GM19467 (cell line): ENCODE results near the gene HSPBP1.
"Not testable (repeated sequence)": the region's sequence is repeated elsewhere in the genome, so short reads cannot be mapped to it uniquely, and the experiment has no call there.

Source experiments
- ATAC-seq: cut with Tn5 transposase; IDR thresholded peaks from one replicate; pipeline ENCODE4 v1.9.1; 2021; ENCODE audit warnings: mild to moderate bottlenecking, moderate library complexity; ENCODE audit not compliant: unreplicated experiment

Gene HSPBP1

DNA sequence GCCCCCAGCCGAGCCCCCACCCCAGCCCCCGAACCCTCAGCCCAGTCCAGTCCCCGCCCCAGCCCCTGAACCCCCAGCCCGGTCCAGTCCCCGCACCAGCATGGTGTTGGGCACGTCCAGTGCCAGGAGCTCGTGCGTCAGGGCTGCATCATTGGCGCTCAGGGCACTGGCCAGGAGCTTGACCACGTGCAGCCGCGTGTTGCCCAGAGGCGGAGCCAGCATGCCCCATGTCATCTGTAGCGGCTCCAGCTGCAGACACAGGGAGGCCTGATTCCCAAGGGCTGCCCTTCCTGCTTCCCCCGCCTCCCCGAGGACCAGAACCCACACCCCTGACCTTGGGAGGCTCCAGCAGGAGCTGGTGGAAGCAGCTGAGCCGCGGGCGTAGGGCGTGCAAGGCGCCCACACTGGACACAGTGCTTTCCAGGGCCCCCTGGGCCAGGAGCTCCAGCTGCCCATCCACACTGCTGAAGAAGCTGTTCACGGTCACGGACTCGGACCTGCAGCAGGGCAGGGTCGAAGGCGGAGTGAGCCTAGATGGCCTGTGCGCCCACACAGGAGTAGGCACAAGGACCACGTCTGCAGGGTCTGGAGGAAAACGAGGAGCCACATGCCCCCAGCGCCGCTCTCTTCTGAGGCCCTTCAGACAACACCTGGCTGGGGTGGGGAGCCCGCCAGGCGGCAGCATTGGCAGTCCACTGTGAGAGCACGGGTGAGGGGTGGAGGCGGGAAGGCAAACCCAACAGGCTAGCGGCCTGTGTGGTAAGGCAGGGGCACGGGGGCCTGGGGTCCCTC is 38.6 kb downstream of the HSPBP1 start:
- no peak for ATAC-seq

DNA sequence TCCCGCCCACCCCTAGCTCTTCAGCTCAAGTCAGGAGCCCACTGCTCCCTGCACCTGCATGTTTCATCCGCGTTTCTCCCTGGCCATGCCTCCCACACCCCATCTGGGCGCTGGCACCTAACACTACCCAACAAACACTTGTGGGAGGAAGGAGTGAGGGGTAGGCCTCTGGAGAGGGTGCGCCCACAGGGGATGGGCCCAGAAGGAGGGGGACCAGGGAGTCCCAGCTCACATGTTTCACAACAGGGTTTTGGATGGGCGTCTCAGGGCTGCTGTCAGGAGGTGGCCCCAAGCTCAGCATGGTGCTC is 39.2 kb downstream of the HSPBP1 start:
- ATAC-seq: no peak

DNA sequence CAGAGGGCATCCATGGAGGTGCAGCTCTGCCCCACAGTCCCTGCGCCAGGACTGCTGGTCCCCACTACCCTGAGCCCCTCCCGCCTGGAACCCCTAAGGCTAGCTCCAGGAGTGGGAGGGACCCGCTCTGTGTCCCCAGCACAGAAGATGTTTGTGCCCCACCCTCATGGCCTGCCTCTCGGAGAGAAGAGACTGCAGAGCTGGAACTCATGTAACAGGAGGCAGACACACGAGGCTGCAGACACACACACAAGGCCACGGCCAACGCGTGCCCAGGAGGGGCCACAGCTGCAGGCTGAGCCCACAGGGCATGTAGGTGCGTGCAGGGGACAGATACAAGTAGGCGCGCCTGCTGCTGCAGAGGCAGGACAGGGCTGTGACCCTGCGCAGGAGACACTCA is 40.9 kb downstream of the HSPBP1 start:
- no peak for ATAC-seq

DNA sequence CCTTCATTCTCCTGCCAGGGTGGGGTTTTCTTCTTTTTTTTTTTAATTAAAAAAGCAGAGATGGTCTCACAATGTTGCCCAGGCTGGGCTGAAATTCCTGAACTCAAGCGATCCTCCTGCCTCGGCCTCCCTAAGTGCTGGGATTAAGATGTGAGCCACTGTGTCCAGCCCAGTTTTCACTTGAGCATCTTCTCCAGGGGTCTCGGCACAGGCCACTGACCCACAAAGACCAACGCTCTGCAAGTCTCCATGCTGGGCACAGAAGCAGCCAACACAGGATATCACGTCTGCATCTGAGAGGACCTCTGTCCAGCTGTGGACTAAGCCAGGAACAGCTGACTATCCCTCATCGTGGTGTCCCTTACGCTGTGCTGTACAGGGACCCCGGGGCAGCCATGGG is 41.9 kb downstream of the HSPBP1 start:
- ATAC-seq: no peak

DNA sequence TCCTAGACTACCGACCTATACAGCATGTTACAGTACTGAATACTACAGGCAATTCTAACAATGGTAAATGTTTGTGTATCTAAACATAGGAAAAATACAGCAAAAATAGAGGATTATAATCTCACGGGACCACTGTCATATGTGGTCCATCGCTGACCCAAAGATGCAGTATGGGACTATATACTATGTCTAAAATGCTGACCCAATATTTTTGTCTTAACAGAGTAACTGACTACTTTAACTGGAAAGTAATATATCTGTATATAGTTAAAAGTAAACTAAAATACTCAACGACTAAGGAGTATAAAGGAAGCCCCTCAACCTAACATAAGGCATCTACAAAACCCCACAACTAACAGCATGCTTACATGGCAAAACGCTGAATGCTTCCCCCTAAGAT is 46.9 kb downstream of the HSPBP1 start:
- no peak for ATAC-seq

DNA sequence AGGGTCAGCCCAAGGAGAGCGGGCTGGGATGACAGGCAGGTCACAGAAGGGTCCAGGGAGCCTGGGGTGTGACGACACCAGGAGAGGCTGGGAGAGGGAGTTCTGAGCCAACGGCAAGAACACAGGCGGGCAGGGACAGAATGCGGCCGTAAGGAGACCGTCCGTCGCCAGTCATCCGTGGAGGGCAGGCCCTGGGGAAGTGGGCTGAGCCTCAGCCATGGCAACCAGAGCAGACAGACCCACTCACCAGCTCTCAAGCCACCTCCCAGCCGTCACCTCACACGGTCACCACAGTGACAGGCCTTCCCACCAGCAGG is 47.7 kb downstream of the HSPBP1 start:
- no peak for ATAC-seq

DNA sequence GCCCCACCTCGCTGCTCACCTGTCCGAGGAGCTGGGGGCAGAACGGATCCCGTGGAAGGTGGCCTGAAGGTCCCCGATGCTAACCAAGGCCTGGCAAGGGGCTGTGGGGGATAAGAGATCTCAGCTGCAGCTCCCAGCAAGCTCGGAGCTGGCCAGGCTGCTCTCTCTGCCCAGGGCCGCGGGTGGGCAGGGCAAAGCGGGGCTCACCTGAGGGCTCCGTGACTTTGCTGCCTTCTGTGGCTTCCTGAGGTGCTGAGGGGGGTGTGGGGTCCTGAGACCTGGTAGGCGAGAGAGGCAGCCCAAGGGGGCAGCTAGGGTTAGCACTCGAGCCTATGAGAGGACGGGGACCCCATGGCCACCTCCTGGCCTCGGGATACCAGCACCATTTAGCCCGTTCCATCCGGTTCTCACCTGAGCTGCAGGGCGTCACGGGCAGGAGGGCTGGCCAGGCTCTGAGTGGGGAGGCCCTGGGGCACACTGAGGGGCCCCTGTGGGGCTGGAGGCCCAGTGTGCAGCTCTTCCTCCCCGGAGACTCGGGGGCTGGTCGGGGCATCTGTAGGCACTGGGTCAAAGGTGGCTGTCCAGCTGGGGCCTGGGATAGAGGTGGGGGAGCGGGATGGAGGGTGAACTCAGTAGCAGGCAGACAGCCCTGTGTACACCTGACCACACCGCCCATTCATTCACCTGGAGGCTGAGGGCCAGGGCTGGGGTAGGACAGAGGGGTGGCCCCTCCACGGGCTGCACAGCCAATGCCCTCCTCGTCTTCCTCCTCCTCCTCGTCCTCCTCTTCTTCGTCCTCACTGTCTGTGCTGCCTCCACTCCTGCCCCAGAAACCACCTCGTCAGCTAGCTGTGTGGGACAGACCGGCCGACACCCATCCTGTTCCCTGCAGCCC is 48.3 kb downstream of the HSPBP1 start:
- ATAC-seq: no peak

DNA sequence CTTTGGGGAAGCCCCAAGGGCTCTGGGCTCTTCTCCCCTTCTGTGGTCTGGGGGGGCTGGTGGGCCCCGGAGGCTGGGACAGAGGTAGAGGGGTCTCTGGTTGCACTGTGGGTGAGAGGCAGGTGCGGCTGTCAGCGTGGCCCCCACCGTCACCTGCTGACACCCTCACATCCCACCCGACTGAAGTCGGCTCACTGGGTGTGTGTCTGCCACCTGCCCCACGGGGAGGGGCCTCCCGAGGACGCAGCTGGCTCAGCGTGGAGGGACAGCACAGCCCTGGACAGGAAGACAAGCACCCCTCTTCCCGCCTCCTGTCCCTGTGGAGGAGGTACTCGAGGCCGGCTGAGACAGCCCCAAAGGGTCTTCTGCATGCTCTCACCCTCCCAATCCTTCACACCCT is 49.1 kb downstream of the HSPBP1 start:
- no peak for ATAC-seq

DNA sequence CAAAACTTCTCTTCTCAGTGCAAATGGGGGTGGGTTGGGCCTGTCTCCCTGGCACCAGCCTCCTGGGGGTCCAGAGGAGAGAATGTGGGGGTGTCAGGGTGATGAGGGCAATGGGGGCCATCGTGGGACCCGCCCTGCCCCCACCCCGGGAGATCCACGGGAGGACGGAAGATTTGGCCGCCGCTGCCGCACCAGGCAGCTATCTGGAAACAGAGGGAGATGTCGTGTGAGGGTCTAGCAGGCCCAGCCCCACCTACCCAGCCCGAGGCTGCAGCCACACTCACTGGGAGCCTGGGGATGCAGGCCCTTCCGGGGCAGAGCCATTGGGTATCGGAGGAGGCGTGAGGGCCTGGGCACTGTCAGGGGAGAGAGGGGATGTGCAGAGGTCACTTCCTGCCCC is 49.6 kb downstream of the HSPBP1 start:
- no peak for ATAC-seq

DNA sequence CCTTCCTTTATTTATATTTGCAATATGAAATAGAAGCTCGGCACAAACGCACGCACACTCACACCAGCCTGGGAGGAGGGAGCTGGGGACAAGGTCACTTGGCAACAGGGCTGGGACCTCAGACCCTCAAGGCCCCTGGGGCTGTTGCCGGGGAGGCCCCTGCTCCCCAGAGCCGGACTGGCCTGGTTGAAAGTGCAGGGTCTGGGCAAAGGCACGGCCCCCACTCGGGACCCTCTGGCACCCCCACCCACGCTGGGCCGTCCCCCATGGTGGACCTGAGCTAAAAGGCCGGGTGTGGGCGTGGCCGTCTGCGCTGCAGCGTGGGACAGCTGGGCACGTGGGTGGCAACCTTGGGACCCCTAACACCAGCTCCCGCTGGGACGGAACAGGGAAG is 50.1 kb downstream of the HSPBP1 start:
- no peak for ATAC-seq

DNA sequence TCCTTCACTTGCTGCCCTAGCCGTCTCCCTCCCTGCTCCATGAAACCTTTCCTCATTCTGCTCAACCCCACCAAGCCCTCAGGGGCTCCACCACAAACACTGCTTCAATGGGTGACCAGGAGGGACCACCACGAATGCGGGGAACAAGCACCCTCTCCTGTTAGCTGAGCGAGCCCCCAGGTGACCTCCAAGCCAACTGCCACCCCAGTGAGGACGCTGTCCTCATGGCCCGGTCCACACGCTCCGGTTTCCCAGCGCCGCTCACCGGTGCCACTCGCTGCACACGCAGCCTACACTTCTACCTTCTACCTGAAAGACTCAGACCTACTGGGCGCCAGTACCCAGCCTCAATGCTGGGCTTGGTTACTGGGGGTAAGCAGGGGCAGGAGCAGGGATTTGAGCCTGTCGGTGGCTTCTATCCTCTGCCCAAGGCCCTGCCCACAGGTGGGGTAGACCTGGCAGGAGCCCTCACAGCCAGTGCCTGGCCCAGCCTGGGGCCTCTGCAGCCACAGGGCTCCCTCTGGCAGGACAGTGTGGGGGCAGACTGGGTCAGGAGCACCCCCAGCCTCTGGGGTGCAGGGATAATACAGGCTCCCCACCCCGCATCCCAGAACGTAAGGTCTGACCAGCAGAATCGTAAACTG is 50.6 kb downstream of the HSPBP1 start:
- no peak for ATAC-seq

DNA sequence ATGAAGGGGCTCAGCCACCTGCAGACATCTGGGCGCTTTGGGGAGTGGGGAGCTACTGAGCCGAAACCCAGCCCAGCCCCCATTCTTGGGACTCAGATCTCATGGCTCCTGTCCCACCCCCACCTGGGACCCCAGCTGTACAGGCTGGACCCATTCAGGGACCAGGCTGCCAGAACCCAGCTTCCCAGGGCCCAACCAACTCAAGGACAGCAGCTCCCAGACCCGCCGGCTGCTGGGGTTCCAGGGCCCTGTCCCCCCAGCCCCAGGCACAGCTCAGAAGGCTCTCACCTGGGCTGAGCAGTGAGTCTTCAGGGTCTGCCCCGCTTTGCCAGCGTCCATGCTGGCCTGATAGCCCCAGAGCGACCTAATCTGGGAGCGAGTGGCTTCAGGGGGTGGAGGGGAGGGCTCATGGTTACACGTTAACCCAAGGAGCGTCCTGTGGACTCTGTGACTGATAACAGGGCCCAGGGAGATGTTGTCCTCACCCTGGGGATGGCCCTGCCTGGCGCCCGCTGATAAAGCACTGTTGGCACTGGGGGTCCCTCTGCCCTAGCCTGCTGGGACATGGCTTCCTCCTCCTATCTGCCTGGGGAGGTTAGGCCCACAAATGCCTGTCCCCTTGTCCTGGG is 51.4 kb downstream of the HSPBP1 start, which contains the start of gene TMEM86B:
Gene TMEM86B, minus strand, starts transcription at position 361 of the 629 bp plus-strand sequence. Its CDS starts 22 bp downstream, at position 339.
- ATAC-seq: no peak

DNA sequence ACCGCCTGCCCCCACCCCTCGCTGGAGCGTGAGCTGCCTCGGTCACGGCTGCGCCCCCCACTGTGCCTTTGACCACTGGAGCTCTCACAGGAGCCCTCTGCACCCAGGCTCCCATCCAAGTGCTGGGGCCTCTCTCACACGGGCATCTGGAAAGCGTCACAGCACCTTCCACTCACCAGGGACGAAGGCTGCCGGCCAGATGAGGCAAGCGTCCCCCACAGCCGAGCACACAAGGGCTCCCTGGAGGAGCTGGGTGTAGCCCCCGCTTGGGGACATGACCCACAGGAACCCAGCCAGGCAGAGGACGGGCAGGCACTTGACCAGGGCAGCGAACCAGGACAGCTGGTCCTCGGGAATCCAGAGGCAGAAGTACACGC is 51.9 kb downstream of the HSPBP1 start:
- no peak for ATAC-seq

DNA sequence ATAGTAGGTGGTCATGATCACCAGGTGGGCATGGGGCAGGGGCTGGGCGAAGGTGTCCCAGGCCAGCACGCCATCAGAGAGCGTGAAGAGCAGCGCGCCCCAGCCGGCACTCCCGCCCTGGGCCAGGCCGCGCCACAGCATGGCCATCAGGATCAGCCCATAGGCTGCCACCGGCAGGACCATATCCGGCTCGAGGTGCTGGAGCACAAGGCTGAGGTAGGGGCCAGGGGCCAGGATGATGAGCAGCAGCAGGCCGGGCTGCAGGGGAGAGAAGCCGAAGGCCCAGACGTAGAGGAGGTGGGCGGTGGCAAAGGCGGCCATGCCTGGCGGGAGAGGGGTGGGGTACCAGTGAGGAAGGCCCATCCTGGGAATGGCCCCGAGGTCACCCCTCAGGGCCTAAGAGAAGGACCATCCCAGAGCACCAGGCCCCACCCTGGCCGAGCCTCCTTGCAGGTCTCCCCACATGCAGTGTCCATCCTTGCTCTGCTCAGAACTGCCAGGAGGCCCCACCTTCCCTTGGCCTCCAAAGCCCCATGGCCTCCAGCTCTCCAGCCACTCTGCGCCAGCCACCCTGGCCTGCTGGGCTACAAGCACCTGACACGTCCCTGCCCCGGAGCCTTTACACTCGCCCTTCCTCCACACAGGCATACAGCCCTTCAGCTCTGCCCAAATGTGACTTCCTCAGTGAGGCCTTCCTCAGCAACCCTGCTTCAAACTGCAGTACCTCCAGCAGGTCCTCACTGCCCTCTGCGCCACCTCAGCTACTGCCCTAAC is 52.5 kb downstream of the HSPBP1 start:
- no peak for ATAC-seq

DNA sequence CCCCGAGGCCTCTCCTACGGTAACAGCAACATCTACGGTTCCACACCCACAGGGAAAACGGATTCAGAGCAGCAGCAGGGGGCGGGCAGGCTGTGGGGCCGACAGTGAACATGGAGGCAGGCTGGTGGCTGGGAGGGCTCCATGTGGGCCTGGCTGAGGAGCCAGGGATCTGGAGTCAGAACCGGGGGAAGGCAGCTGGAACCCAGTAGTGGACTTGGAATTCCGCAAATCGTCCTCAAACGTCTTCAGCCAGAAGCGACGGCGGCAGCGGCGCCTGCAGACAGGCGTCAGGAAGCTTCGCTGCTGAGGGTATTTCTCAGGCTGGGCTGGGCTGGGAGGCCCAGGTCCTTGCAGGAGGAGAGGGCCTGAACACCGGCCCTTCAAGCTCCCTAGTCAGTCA is 53.1 kb downstream of the HSPBP1 start:
- ATAC-seq: no peak

DNA sequence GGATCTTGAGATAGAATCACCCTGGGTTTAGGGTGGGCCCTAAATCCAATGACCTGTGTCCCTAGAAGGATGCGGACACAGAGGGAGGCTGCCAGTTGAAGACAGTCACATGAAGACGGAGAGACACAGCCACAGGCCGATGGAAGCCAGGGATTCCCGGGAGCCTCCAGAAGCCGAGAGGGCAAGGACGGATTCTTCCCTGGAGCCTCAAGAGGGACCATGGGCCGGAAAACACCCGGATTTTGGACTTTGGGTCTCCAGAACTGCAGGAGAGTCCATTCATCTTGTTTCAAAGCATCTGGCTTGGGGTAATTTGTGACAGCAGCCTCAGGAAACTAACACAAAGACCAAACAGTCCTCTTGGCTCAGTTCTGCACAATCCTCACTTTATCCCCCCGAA is 53.6 kb downstream of the HSPBP1 start:
- no peak for ATAC-seq

DNA sequence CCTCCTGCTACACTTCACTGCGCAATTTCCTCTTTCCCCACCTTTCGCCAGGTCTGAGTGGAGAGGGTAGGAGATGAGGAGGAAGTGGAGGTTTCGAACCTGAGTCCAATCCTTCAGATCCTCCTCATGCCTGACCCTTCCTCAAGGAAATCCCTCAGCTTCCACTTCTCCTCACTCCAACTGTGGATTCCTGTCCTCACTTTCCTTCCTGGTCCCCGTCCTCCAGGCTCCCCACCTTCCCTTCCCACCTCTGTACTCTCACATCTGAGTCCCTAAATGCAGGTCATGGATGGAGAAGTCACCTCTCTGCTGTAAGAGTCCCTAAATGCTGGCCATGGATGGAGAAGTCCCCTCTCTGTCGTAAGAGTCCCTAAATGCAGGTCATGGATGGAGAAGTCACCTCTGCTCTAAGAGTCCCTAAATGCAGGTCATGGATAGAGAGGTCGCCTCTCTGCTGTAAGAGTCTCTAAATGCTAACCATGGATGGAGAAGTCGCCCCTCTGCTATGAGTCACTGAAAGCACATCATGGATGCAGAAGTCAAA is 54.4 kb downstream of the HSPBP1 start:
- no peak for ATAC-seq

DNA sequence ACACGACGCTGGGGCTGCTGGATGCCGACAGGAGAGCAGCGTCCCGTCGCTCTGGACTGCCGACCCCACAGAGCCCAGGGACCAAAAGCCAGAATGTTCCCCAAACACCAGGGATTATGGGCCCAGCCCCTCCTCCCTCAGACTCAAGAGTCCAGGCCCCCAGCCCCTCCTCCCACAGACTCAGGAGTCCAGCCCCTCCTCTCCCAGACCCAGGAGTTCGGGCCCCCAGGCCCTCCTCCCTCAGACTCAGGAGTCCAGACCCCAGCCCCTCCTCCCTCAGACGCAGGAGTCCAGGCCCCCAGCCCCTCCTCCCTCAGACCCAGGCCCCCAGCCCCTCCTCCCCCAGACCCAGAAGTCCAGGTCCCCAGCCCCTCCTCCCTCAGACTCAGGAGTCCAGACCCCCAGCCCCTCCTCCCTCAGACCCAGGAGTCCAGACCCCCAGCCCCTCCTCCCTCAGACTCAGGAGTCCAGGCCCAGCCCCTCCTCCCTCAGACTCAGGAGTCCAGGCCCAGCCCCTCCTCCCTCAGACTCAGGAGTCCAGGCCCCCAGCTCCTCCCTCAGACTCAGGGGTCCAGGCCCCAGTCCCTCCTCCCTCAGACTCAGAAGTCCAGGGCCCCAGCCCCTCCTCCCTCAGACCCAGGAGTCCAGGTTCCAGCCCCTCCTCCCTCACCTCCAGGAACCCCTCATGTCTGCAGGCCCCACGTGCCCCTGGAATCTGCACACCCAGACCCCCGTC is 55.1 kb downstream of the HSPBP1 start:
- not testable (repeated sequence) for ATAC-seq

DNA sequence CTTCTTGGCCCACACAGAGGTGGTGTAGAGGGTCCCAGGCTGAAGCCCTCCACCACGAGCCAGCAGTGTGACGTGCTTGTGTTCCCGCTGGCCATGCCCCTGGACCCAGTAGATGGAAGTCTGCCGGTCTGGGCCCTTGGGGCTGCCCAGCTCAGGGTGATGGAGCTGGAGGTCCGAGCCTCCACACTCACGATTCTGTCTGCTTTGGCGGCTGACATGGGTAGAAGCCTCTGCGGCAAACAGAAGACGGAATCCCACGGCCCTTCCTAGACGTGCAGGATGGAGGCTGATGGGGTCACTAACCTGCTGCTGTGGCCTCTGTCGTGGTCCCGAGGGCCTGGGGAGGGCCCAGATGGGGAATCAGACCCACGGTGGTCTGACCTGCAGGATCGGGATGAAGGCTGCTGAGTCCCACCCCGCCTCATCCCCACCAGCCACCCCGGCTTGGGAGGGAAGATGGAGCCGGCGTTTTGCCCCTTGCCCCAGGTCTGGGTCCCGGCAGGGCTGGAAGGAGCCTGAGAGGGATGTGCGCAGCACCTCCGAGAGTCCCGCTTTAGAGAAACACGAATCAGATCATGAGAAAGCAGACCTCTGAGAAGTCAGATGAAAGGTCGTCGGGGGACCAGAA is 55.8 kb downstream of the HSPBP1 start:
- no peak for ATAC-seq
